ENCODE measurements around the gene C1orf56. TPM values are rescaled to one million over a fixed set of nuclear protein-coding genes. Genes with fewer than 3 reads are reported as not detected.

C1orf56 gene
- total and polyA plus RNA-seq, 2 donors (not counting 3 experiments of a cell fraction or from before 2014, with no cell fraction given) = 3.0 to 3.5 TPM

DNA sequence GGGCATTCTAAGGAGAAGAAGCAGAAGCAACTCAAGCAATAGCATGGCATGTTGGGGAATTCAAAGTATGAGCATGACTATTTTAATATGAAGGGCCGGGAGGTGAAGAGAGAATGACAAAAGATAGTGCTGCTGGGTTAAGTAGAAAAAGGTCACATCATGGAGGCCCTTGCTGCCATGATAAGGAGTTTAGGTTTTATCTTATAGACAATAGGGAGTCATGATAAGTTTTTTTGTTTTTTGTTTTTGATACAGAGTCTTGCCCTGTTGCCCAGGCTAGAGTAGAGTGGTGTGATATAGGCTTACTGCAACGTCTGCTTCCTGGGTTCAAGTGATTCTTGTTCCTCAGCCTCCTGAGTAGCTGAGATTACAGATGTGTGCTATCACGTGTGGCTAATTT is 8.0 kb upstream of the C1orf56 start:
- Histone ChIP-seq H3K9me1 (replicated peaks; ENCODE audit: control insufficient read depth, extremely low read depth, insufficient read depth, low read length) (no peaks in the 10 kb centered on the region), H3K36me3 (ENCODE audit: control insufficient read depth in 2 of 2, extremely low read depth in 1 of 2, insufficient read depth in 2 of 2, low read length in 2 of 2) (peaks cover 0 to under 1% of the 10 kb centered on the region in 2 experiments), H4K20me1 (replicated peaks; ENCODE audit: control insufficient read depth, extremely low read depth, insufficient read depth, low read length) (no peaks in the 10 kb centered on the region), H3K27ac (ENCODE audit: insufficient read depth, low read depth, low read length) (no peak overlapping the region), H3K9ac (replicated peaks; ENCODE audit: extremely low read depth, insufficient read depth, low read length) (no peak overlapping the region), H3K4me1 (ENCODE audit: control insufficient read depth, extremely low read depth, insufficient read depth, low read length) (no peaks in the 10 kb centered on the region), H3K79me2 (ENCODE audit: control insufficient read depth, insufficient read depth, low read length) (no peaks in the 10 kb centered on the region), H3K9me3 (replicated peaks; ENCODE audit: control insufficient read depth, insufficient read depth, low read length) (no peaks in the 10 kb centered on the region), H3K4me2 (ENCODE audit: insufficient read depth, low read length) (no peak overlapping the region), H3K4me3 (replicated peaks in 1 of 3; ENCODE audit: insufficient read depth in 1 of 3, low read depth in 1 of 3, low read length in 3 of 3) (no peak overlapping the region), H2AFZ (ENCODE audit: low read depth, low read length) (no peak overlapping the region), H3K27me3 (ENCODE audit: control insufficient read depth in 2 of 2, insufficient read depth in 2 of 2, low read length in 2 of 2) (no peaks in the 10 kb centered on the region)
- CTCF ChIA-PET = interaction anchor here (0.7 to 1.1 kb wide), 3 partner anchors 9 to 44 kb away, joined by 3 read pairs; no protein-coding TSS in a partner anchor
- intact Hi-C loops (cut with micrococcal nuclease) (no loop called here), dilution Hi-C loops (cut with MboI; ENCODE audit: extremely low pct_ligation_motif_present, low sequenced_read_pairs) (no loop called here)
- TF ChIP-seq FOS (IDR thresholded peaks at IDR 0.05; ENCODE audit: borderline replicate concordance, insufficient read depth, low read length) = no peak
- TF ChIP-seq, protein P1, sequence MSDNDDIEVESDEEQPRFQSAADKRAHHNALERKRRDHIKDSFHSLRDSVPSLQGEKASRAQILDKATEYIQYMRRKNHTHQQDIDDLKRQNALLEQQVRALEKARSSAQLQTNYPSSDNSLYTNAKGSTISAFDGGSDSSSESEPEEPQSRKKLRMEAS (IDR thresholded peaks at IDR 0.05; ENCODE audit: insufficient read depth, insufficient read length) = no peak
- TF ChIP-seq JUN (IDR thresholded peaks at IDR 0.05; ENCODE audit: borderline replicate concordance, insufficient read depth, insufficient read length, low read depth) = no peak
- TF ChIP-seq MYC (IDR thresholded peaks at IDR 0.05; ENCODE audit: low read depth, low read length) = no peak
- TF ChIP-seq POLR2A (IDR thresholded peaks at IDR 0.05; ENCODE audit: low read depth, low read length) = no peak
- TF ChIP-seq POLR2AphosphoS5 (IDR thresholded peaks at IDR 0.05; ENCODE audit: insufficient read depth, low read depth, low read length) = no peak
- TF ChIP-seq, protein P2, sequence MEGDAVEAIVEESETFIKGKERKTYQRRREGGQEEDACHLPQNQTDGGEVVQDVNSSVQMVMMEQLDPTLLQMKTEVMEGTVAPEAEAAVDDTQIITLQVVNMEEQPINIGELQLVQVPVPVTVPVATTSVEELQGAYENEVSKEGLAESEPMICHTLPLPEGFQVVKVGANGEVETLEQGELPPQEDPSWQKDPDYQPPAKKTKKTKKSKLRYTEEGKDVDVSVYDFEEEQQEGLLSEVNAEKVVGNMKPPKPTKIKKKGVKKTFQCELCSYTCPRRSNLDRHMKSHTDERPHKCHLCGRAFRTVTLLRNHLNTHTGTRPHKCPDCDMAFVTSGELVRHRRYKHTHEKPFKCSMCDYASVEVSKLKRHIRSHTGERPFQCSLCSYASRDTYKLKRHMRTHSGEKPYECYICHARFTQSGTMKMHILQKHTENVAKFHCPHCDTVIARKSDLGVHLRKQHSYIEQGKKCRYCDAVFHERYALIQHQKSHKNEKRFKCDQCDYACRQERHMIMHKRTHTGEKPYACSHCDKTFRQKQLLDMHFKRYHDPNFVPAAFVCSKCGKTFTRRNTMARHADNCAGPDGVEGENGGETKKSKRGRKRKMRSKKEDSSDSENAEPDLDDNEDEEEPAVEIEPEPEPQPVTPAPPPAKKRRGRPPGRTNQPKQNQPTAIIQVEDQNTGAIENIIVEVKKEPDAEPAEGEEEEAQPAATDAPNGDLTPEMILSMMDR (IDR thresholded peaks at IDR 0.05; ENCODE audit: extremely low read depth in 1 of 2, insufficient read depth in 1 of 2, low read depth in 1 of 2, low read length in 2 of 2) = no peak
- no peak for TF ChIP-seq GATA2 (IDR thresholded peaks at IDR 0.05; ENCODE audit: insufficient read depth, insufficient read length, low read depth, low read length)
- no peak for TF ChIP-seq EZH2 (IDR thresholded peaks at IDR 0.05; ENCODE audit: borderline replicate concordance, low read depth, low read length, severe bottlenecking)
- DNase-seq (ENCODE audit: low read depth, low spot score) (no peak), FAIRE-seq (no peak)
- BruUV-seq (replicated peaks) = no TSS peak
- POLR2A ChIA-PET = no interaction called here

Data from endothelial cell of umbilical vein (primary cell).